OCI-LY7 (cell line): Measurements from ENCODE around the gene VANGL1. TPM values are rescaled to one million over a fixed set of nuclear protein-coding genes. Genes with fewer than 3 reads are reported as not detected.
A peak's percentile ranks its signal among the peaks of the same experiment; 100 is the strongest.

ENCODE experiments used
- Bru-seq: library from RNA; stranded (reverse); fragments of 400-500 nt; gene quantifications from one replicate; lab custom pipeline; 2021; lab: Mats Ljungman, UMichigan
- BruChase-seq, 2 experiments: library from RNA; stranded (reverse); fragments of 400-500 nt; gene quantifications; one replicate each; lab custom pipeline; 2021; lab: Mats Ljungman, UMichigan
- BruUV-seq: library from RNA; stranded (reverse); fragments of 400-500 nt; replicated peaks from 2 replicates; lab custom pipeline; 2021; lab: Mats Ljungman, UMichigan
- CTCF ChIA-PET: fragments of 300-600 bp; sonication (Branson Sonifier 250); formaldehyde crosslinking; loops from one replicate; lab custom pipeline; 2022; ENCODE audit warnings: antibody characterized with exemption; ENCODE audit not compliant: unreplicated experiment; lab: Charles Lee
- POLR2A ChIA-PET: fragments of 300-600 bp; sonication (Branson Sonifier 250); formaldehyde crosslinking; loops from one replicate; lab custom pipeline; 2022; ENCODE audit warnings: antibody characterized with exemption; lab: Charles Lee
- DNase-seq: peaks from one replicate; pipeline ENCODE4 v3.0.0-alpha.2; 2015; ENCODE audit warnings: low spot score
- H2AFZ ChIP-seq: fragments of 200-600 bp; sonication (generic), shearing (Covaris generic); 2 replicates; pipeline ENCODE4 v1.6.1; 2014; ENCODE audit warnings: mild to moderate bottlenecking, antibody characterized with exemption, low read length, moderate library complexity
- H3K27ac ChIP-seq: fragments of 200-600 bp; sonication (generic); 2 replicates; pipeline ENCODE4 v1.5.1; 2014; ENCODE audit warnings: mixed run types, low read depth, mild to moderate bottlenecking, moderate library complexity, low read length, inconsistent platforms; ENCODE audit not compliant: poor library complexity, severe bottlenecking
- H3K36me3 ChIP-seq: fragments of 200-600 bp; sonication (generic); 2 replicates; pipeline ENCODE4 v1.6.1; 2014; ENCODE audit warnings: mild to moderate bottlenecking, antibody characterized with exemption, low read length, moderate library complexity, mixed read lengths; ENCODE audit not compliant: insufficient read depth
- H3K4me1 ChIP-seq: fragments of 200-600 bp; sonication (generic); 2 replicates; pipeline ENCODE4 v1.5.1; 2014; ENCODE audit warnings: mild to moderate bottlenecking, low read length; ENCODE audit not compliant: insufficient read depth, poor library complexity, severe bottlenecking
- H3K4me2 ChIP-seq: fragments of 200-600 bp; sonication (generic); 2 replicates; pipeline ENCODE4 v1.6.1; 2014; ENCODE audit warnings: mild to moderate bottlenecking, low read length
- H3K4me3 ChIP-seq: fragments of 200-600 bp; sonication (generic); 2 replicates; pipeline ENCODE4 v1.5.1; 2014; ENCODE audit warnings: mild to moderate bottlenecking, low read depth, low read length; ENCODE audit not compliant: poor library complexity, severe bottlenecking
- H3K79me2 ChIP-seq: fragments of 200-600 bp; sonication (generic); 2 replicates; pipeline ENCODE4 v1.6.1; 2016; ENCODE audit warnings: low read depth, mild to moderate bottlenecking, low read length, moderate library complexity, mixed read lengths; ENCODE audit not compliant: insufficient read depth
- H3K9me2 ChIP-seq: fragments of 200-600 bp; sonication (generic); 2 replicates; pipeline ENCODE4 v1.6.1; 2016; ENCODE audit warnings: mild to moderate bottlenecking, low read length, mixed read lengths; ENCODE audit not compliant: insufficient read depth
- H3K9me3 ChIP-seq: fragments of 200-600 bp; sonication (generic); 2 replicates; pipeline ENCODE4 v1.6.1; 2014; ENCODE audit warnings: mild to moderate bottlenecking, mixed run types, low read length, mixed read lengths
- H4K20me1 ChIP-seq: fragments of 200-600 bp; sonication (generic); 2 replicates; pipeline ENCODE4 v1.6.1; 2014; ENCODE audit warnings: mild to moderate bottlenecking, antibody characterized with exemption, low read length, moderate library complexity, mixed read lengths; ENCODE audit not compliant: insufficient read depth
- EZH2phosphoT487 ChIP-seq: fragments of 200-600 bp; sonication (generic); IDR thresholded peaks from 2 replicates; pipeline ENCODE4 v1.6.1; 2018; ENCODE audit warnings: low read depth, borderline replicate concordance, mild to moderate bottlenecking, mixed run types, antibody characterized with exemption, low read length, moderate library complexity, mixed read lengths
- intact Hi-C: fragments of 100-400 bp; cut with micrococcal nuclease; formaldehyde crosslinking; loops from one replicate; pipeline ENCODE4 v1.10.0; 2022; ENCODE audit not compliant: unreplicated experiment
- long read RNA-seq: library from polyadenylated mRNA; stranded (forward); transcript quantifications from one replicate; pipeline ENCODE4 v2.0.0, GENCODE V29; 2022
- total RNA-seq, 2 experiments: library from RNA; depleted of rRNA in 1 of 2; stranded (reverse); fragments of >200 nt in 1 of 2; shearing (Covaris generic) in 1 of 2; gene quantifications; 2 replicates each; pipeline ENCODE4 v1.2.3, GENCODE V29; 2014 to 2022
- TF ChIP-seq, protein P1 (sequence below): fragments of 200-600 bp; sonication (generic); conservative IDR thresholded peaks from 2 replicates; pipeline ENCODE4 v1.5.1; 2014; ENCODE audit warnings: mild to moderate bottlenecking, antibody characterized with exemption, low read length, moderate library complexity, mixed read lengths

Gene VANGL1
- total RNA-seq (2014; rRNA removed; shearing (Covaris generic)) (not detected in 2 replicates), total RNA-seq (2022) (1.2 TPM in 2 replicates), Bru-seq, nascent RNA (percentile 39 among the genes with signal in this experiment), BruChase-seq, experiment 1, labeled RNA remaining after a 6-hour chase (percentile 28 among the genes with signal in this experiment), BruChase-seq, experiment 2, labeled RNA remaining after a 2-hour chase (percentile 35 among the genes with signal in this experiment)
- long read RNA-seq, full-length matches to known transcripts: 2 of 4 reads
- long read RNA-seq, partial matches to known transcripts: 1 of 4 reads
- long read RNA-seq, other reads (novel, unspliced or antisense): 1 of 4 reads

- Histone ChIP-seq H3K36me3 (no peaks in the 10 kb centered on the region), H3K9me2 (no peaks in the 10 kb centered on the region), H3K4me1 (no peaks in the 10 kb centered on the region), H3K9me3 (no peaks in the 10 kb centered on the region), H2AFZ (no peak within 1 kb of the TSS), H3K4me3 (no peak within 1 kb of the TSS), H3K79me2 (no peaks in the 10 kb centered on the region), H3K27ac (no peak within 1 kb of the TSS), H3K4me2 (0 out of 2 replicates have a peak within 1 kb of the TSS, but pooled peaks have one; percentile 5), H4K20me1 (no peaks in the 10 kb centered on the region)
- no peak for DNase-seq
- POLR2A ChIA-PET: no interaction called here
- BruUV-seq: no TSS peak
- CTCF ChIA-PET: no interaction called here
- intact Hi-C loops: no loop called here
- no peak for TF ChIP-seq EZH2phosphoT487
- TF ChIP-seq, protein P1, sequence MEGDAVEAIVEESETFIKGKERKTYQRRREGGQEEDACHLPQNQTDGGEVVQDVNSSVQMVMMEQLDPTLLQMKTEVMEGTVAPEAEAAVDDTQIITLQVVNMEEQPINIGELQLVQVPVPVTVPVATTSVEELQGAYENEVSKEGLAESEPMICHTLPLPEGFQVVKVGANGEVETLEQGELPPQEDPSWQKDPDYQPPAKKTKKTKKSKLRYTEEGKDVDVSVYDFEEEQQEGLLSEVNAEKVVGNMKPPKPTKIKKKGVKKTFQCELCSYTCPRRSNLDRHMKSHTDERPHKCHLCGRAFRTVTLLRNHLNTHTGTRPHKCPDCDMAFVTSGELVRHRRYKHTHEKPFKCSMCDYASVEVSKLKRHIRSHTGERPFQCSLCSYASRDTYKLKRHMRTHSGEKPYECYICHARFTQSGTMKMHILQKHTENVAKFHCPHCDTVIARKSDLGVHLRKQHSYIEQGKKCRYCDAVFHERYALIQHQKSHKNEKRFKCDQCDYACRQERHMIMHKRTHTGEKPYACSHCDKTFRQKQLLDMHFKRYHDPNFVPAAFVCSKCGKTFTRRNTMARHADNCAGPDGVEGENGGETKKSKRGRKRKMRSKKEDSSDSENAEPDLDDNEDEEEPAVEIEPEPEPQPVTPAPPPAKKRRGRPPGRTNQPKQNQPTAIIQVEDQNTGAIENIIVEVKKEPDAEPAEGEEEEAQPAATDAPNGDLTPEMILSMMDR: no peak
Measured at GRCh38 chr1:115641762-115642167, at the start of gene VANGL1. VANGL1 (plus strand) TSS chr1:115641970; CDS start chr1:115651414, 9,444 bp downstream.

GRCh38 chr1:115592264-115592663, 49.5 kb upstream of the VANGL1 start:
- POLR2A ChIA-PET: no interaction called here

More at GRCh38 chr1:115592264-115592663, 49.5 kb upstream of the VANGL1 start:
- Histone ChIP-seq H2AFZ (no peak overlapping the region), H3K4me1 (no peaks in the 10 kb centered on the region), H3K27ac (no peak overlapping the region), H3K9me3 (no peaks in the 10 kb centered on the region), H3K9me2 (no peaks in the 10 kb centered on the region), H3K4me3 (no peak overlapping the region), H3K4me2 (no peak overlapping the region), H4K20me1 (no peaks in the 10 kb centered on the region), H3K36me3 (no peaks in the 10 kb centered on the region), H3K79me2 (no peaks in the 10 kb centered on the region)
- no peak for DNase-seq
- intact Hi-C loops: loop anchor here (10.0 kb wide), 2 partner anchors 317 to 617 kb away; no protein-coding TSS in a partner anchor
- BruUV-seq: no TSS peak
- TF ChIP-seq EZH2phosphoT487: no peak
- TF ChIP-seq, protein P1: no peak
- CTCF ChIA-PET: no interaction called here
